SK-N-SH (cell line): Measurements from ENCODE around the gene ADISSP. TPM values are rescaled to one million over a fixed set of nuclear protein-coding genes. Genes with fewer than 3 reads are reported as not detected.

Experiments
- CTCF ChIA-PET: fragments of 300-600, 350-600 bp; formaldehyde crosslinking; extraction: SDS; loops from one replicate; lab custom pipeline; 2021; lab: Yijun Ruan, JAX
- POLR2A ChIA-PET: fragments of 350-600 bp; sonication (Branson Sonifier 250); formaldehyde crosslinking; extraction: SDS; loops from one replicate; lab custom pipeline; 2020; ENCODE audit warnings: antibody characterized with exemption, inconsistent platforms; lab: Yijun Ruan, JAX
- DNase-seq: peaks from one replicate; pipeline ENCODE4 v3.0.0; 2012
- H2AFZ ChIP-seq: fragments of 200-600 bp; sonication (generic); 2 replicates; pipeline ENCODE4 v1.8.1; 2016; ENCODE audit warnings: antibody characterized with exemption, mild to moderate bottlenecking, low read depth
- H3F3A ChIP-seq: fragments of 200-600 bp; sonication (generic); replicated peaks from 2 replicates; pipeline ENCODE3; 2016; ENCODE audit warnings: antibody characterized with exemption, mild to moderate bottlenecking; ENCODE audit not compliant: insufficient read depth
- H3K27ac ChIP-seq, 2 experiments: fragments of 200-500 bp in 1 of 2; fragments of 200-600 bp in 1 of 2; sonication (Bioruptor generic) in 1 of 2; sonication (generic), shearing (Covaris generic) in 1 of 2; 2 replicates each; pipeline versions ENCODE4 v1.5.1 to v1.6.1; 2014 to 2016; ENCODE audit warnings: low read depth in 2 of 2, inconsistent platforms in 1 of 2, low read length in 1 of 2, mild to moderate bottlenecking in 1 of 2, mixed read lengths in 1 of 2
- H3K27me3 ChIP-seq: fragments of 200-600 bp; sonication (generic), shearing (Covaris generic); 2 replicates; pipeline ENCODE4 v1.6.1; 2016; ENCODE audit warnings: mixed run types; ENCODE audit not compliant: insufficient read depth
- H3K36me3 ChIP-seq, 2 experiments: fragments of 200-500 bp in 1 of 2; fragments of 200-600 bp in 1 of 2; sonication (Bioruptor generic) in 1 of 2; sonication (generic) in 1 of 2; replicated peaks in 1 of 2; 2 replicates each; pipeline versions ENCODE3 to v1.5.1; 2014 to 2016; ENCODE audit warnings: low read length in 1 of 2, mild to moderate bottlenecking in 1 of 2; ENCODE audit not compliant: insufficient read depth in 2 of 2, control insufficient read depth in 1 of 2
- H3K4me1 ChIP-seq, 2 experiments: fragments of 200-500 bp in 1 of 2; fragments of 200-600 bp in 1 of 2; sonication (Bioruptor generic) in 1 of 2; sonication (generic), shearing (Covaris generic) in 1 of 2; 2 replicates each; pipeline versions ENCODE4 v1.5.1 to v1.6.1; 2014 to 2016; ENCODE audit warnings: low read depth in 1 of 2, low read length in 1 of 2, mixed run types in 1 of 2; ENCODE audit not compliant: insufficient read depth in 2 of 2, control insufficient read depth in 1 of 2
- H3K4me2 ChIP-seq: fragments of 200-600 bp; sonication (generic), shearing (Covaris generic); 2 replicates; pipeline ENCODE4 v1.6.1; 2017; ENCODE audit warnings: mixed run types
- H3K4me3 ChIP-seq, 2 experiments: fragments of 200-500 bp in 1 of 2; fragments of 200-600 bp in 1 of 2; sonication (Bioruptor generic) in 1 of 2; sonication (generic), shearing (Covaris generic) in 1 of 2; 2 replicates each; pipeline versions ENCODE4 v1.5.1 to v1.8.1; 2014 to 2016; ENCODE audit warnings: low read depth in 2 of 2, inconsistent platforms in 1 of 2, low read length in 1 of 2, mild to moderate bottlenecking in 1 of 2, mixed read lengths in 1 of 2, moderate library complexity in 1 of 2
- H3K79me2 ChIP-seq: fragments of 200-600 bp; sonication (generic); 2 replicates; pipeline ENCODE4 v1.8.1; 2017; ENCODE audit warnings: mild to moderate bottlenecking; ENCODE audit not compliant: insufficient read depth
- H3K9ac ChIP-seq: fragments of 200-600 bp; sonication (generic); 2 replicates; pipeline ENCODE4 v1.6.1; 2017; ENCODE audit warnings: mixed run types
- H3K9me2 ChIP-seq: fragments of 200-600 bp; sonication (generic); 2 replicates; pipeline ENCODE4 v1.6.1; 2017; ENCODE audit warnings: mixed run types
- H3K9me3 ChIP-seq: fragments of 200-600 bp; sonication (generic); 2 replicates; pipeline ENCODE4 v1.6.1; 2017; ENCODE audit warnings: mixed run types, mild to moderate bottlenecking, moderate library complexity
- H4K20me1 ChIP-seq: fragments of 200-600 bp; sonication (generic); 2 replicates; pipeline ENCODE4 v1.6.1; 2017; ENCODE audit warnings: mild to moderate bottlenecking, mixed run types; ENCODE audit not compliant: insufficient read depth
- CTCF ChIP-seq: fragments of 200-600 bp; sonication (generic); IDR thresholded peaks from 2 replicates; pipeline ENCODE4 v1.6.1; 2017; ENCODE audit warnings: antibody characterized with exemption, mild to moderate bottlenecking, moderate library complexity
- EP300 ChIP-seq, 2 experiments: IDR thresholded peaks; 2 replicates each; pipeline versions ENCODE4 v1.4.0 to v1.6.1; 2012; ENCODE audit warnings: borderline replicate concordance in 1 of 2, low read depth in 1 of 2, low read length in 1 of 2
- FOXJ3 ChIP-seq: sonication (generic); formaldehyde crosslinking; IDR thresholded peaks from 2 replicates; pipeline ENCODE4 v1.5.1; 2020; ENCODE audit warnings: mild to moderate bottlenecking, missing genetic modification reagents
- GABPA ChIP-seq: IDR thresholded peaks from 2 replicates; pipeline ENCODE4 v1.4.0; 2012; ENCODE audit warnings: low read depth, mild to moderate bottlenecking
- GATA2 ChIP-seq: sonication (generic); formaldehyde crosslinking; IDR thresholded peaks from 2 replicates; pipeline ENCODE4 v1.5.0; 2020; ENCODE audit warnings: mild to moderate bottlenecking, missing genetic modification reagents
- MXI1 ChIP-seq: IDR thresholded peaks from 2 replicates; pipeline ENCODE4 v1.6.1; 2012; ENCODE audit warnings: mild to moderate bottlenecking, low read depth, low read length, improper control_type of control experiment
- NRF1 ChIP-seq: IDR thresholded peaks from 2 replicates; pipeline ENCODE4 v1.6.1; 2012; ENCODE audit warnings: low read depth, mild to moderate bottlenecking, low read length
- POLR2AphosphoS5 ChIP-seq: IDR thresholded peaks from 2 replicates; pipeline ENCODE4 v1.6.1; 2012; ENCODE audit warnings: low read depth, low read length
- RFX5 ChIP-seq: IDR thresholded peaks from 2 replicates; pipeline ENCODE4 v1.6.1; 2012; ENCODE audit warnings: mild to moderate bottlenecking, improper control_type of control experiment, low read length
- RXRA ChIP-seq: IDR thresholded peaks from 2 replicates; pipeline ENCODE4 v1.4.0; 2012; ENCODE audit warnings: low read depth, mild to moderate bottlenecking, borderline replicate concordance
- TCF12 ChIP-seq: IDR thresholded peaks from 2 replicates; pipeline ENCODE4 v1.4.0; 2012
- TEAD4 ChIP-seq: IDR thresholded peaks from 2 replicates; pipeline ENCODE4 v1.4.0; 2012; ENCODE audit warnings: mild to moderate bottlenecking, borderline replicate concordance; ENCODE audit not compliant: insufficient read depth
- YY1 ChIP-seq: IDR thresholded peaks from 2 replicates; pipeline ENCODE4 v1.4.0; 2012; ENCODE audit warnings: low read depth, mild to moderate bottlenecking
- ZBTB33 ChIP-seq: IDR thresholded peaks from 2 replicates; pipeline ENCODE4 v1.4.0; 2012; ENCODE audit warnings: low read depth, borderline replicate concordance
- WGBS: methylation state at CpG from one replicate; pipeline ENCODE4 v1.1.6; 2017; ENCODE audit warnings: low lambda C conversion rate; 5-methylcytosine and 5-hydroxymethylcytosine counted together
- polyA plus RNA-seq, 3 experiments: library from polyadenylated mRNA; depleted of rRNA; stranded (reverse); fragments of >200 nt; gene quantifications; 2 replicates each; pipeline ENCODE4 v1.2.3, GENCODE V29; 2012
- TF ChIP-seq, protein P1 (sequence below): fragments of 150-350 bp; IDR thresholded peaks from 2 replicates; pipeline ENCODE4 v1.6.1; 2017; ENCODE audit warnings: antibody characterized with exemption, low read length, low read depth, borderline replicate concordance

The ADISSP gene
- polyA plus RNA-seq, 1 of the 3 experiments (the other 2 are of a cell fraction): 73.9 TPM

GRCh38 chr20:3733119-3733995 lies 34.2 kb downstream of the ADISSP start:
- ChIA-PET POLR2A (no interaction called here), CTCF (no interaction called here)
- Histone ChIP-seq H4K20me1 (no peaks in the 10 kb centered on the region), H3K9me2 (no peaks in the 10 kb centered on the region), H3F3A (no peaks in the 10 kb centered on the region), H2AFZ (no peak overlapping the region), H3K4me2 (no peak overlapping the region), H3K79me2 (no peaks in the 10 kb centered on the region), H3K36me3 (no peaks in the 10 kb centered on the region), H3K4me3 (no peak overlapping the region), H3K9ac (no peak overlapping the region), H3K27ac (no peak overlapping the region), H3K27me3 (peaks cover 14% of the 10 kb centered on the region), H3K4me1 (no peaks in the 10 kb centered on the region; a peak in 1 of 4 replicates), H3K9me3 (no peaks in the 10 kb centered on the region)
- 96% methylated on average over 18 of the region's 20 CpGs for WGBS
- TF ChIP-seq GABPA (no peak), EP300 (IDR thresholded peaks at IDR 0.05; ENCODE audit: borderline replicate concordance in 1 of 2, low read depth in 1 of 2, low read length in 1 of 2) (no peak)
- no peak for DNase-seq

GRCh38 chr20:3732327-3733118 lies 35.0 kb downstream of the ADISSP start, which contains the start of gene HSPA12B:
Gene HSPA12B (plus strand): TSS chr20:3732685. CDS start chr20:3738675, 5,990 bp downstream.
- Histone ChIP-seq H2AFZ (no peak within 1 kb of the TSS), H3K27me3 (peaks cover 23% of the 10 kb centered on the region)
- CTCF ChIA-PET: interaction anchor here (1.0 to 1.4 kb wide), 2 partner anchors 12 to 17 kb away, joined by 3 read pairs; no protein-coding TSS in a partner anchor

GRCh38 chr20:3731944-3732326 lies 35.6 kb downstream of the ADISSP start:
- H3K4me2 ChIP-seq: no peak overlapping the region
- H3K36me3 ChIP-seq: no peaks in the 10 kb centered on the region
- no peak overlapping the region for H3K27ac ChIP-seq
- peaks cover 29% of the 10 kb centered on the region for H3K27me3 ChIP-seq
- no peaks in the 10 kb centered on the region for H3K79me2 ChIP-seq
- no peak for DNase-seq
- no peak overlapping the region for H3K4me3 ChIP-seq
- H3K9me2 ChIP-seq: no peaks in the 10 kb centered on the region
- no peak overlapping the region for H3K9ac ChIP-seq
- WGBS: 79% methylated on average over 9 of the region's 16 CpGs
- H4K20me1 ChIP-seq: no peaks in the 10 kb centered on the region
- ChIA-PET POLR2A (no interaction called here), CTCF (interaction anchor here (1.0 to 1.4 kb wide), 2 partner anchors 12 to 17 kb away, joined by 3 read pairs; no protein-coding TSS in a partner anchor)
- H3F3A ChIP-seq: no peaks in the 10 kb centered on the region
- no peaks in the 10 kb centered on the region for H3K9me3 ChIP-seq
- no peaks in the 10 kb centered on the region; a peak in 1 of 4 replicates for H3K4me1 ChIP-seq
- H2AFZ ChIP-seq: no peak overlapping the region
- TF ChIP-seq TEAD4 (no peak), NRF1 (no peak), ZBTB33 (no peak), FOXJ3 (CRISPR knock-in tag) (no peak), CTCF (no peak), YY1 (no peak), POLR2AphosphoS5 (no peak), GATA2 (CRISPR knock-in tag) (no peak), RXRA (no peak), RFX5 (no peak), TCF12 (no peak)

More at GRCh38 chr20:3732327-3733118, 35.0 kb downstream of the ADISSP start, which contains the start of gene HSPA12B:
- no peaks in the 10 kb centered on the region for H3K9me3 ChIP-seq
- no peak within 1 kb of the TSS for H3K4me3 ChIP-seq
- POLR2A ChIA-PET: no interaction called here
- no peaks in the 10 kb centered on the region; a peak in 1 of 4 replicates for H3K4me1 ChIP-seq
- peak; percentile 87 for DNase-seq
- H3K36me3 ChIP-seq: no peaks in the 10 kb centered on the region
- no peak within 1 kb of the TSS for H3K27ac ChIP-seq
- H3K79me2 ChIP-seq: no peaks in the 10 kb centered on the region
- H3K9ac ChIP-seq: no peak within 1 kb of the TSS
- no peaks in the 10 kb centered on the region for H4K20me1 ChIP-seq
- H3F3A ChIP-seq: no peaks in the 10 kb centered on the region
- no peak within 1 kb of the TSS for H3K4me2 ChIP-seq
- no peaks in the 10 kb centered on the region for H3K9me2 ChIP-seq
- TF ChIP-seq, protein P1, sequence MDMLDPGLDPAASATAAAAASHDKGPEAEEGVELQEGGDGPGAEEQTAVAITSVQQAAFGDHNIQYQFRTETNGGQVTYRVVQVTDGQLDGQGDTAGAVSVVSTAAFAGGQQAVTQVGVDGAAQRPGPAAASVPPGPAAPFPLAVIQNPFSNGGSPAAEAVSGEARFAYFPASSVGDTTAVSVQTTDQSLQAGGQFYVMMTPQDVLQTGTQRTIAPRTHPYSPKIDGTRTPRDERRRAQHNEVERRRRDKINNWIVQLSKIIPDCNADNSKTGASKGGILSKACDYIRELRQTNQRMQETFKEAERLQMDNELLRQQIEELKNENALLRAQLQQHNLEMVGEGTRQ: no peak
- TF ChIP-seq MXI1: no peak
- 33% methylated on average over 20 of the region's 67 CpGs for WGBS
